Aorta (tissue), 5 donors: Measurements from ENCODE around the gene NXPH2. TPM values are rescaled to one million over a fixed set of nuclear protein-coding genes. Genes with fewer than 3 reads are reported as not detected.
A peak's percentile ranks its signal among the peaks of the same experiment; 100 is the strongest.

Experiments
- ATAC-seq: fragments of 200-7000 bp; cut with Tn5 transposase; one replicate; pipeline ENCODE4 v1.9.1; 2022; ENCODE audit warnings: moderate library complexity; ENCODE audit not compliant: low FRiP score
- DNase-seq, 2 donors: peaks; one replicate each; pipeline ENCODE4 v3.0.0-alpha.2; 2020
- H3K27ac ChIP-seq, 2 donors: one replicate each; pipeline ENCODE4 v1.5.1; 2013; ENCODE audit warnings: low read length in 2 of 2, mild to moderate bottlenecking in 2 of 2, moderate library complexity in 2 of 2, control low read depth in 1 of 2, inconsistent platforms in 1 of 2, low read depth in 1 of 2
- H3K27me3 ChIP-seq, 2 donors: one replicate each; pipeline ENCODE4 v1.6.1; 2013; ENCODE audit warnings: control low read depth in 1 of 2, low read length in 1 of 2, mild to moderate bottlenecking in 1 of 2, moderate library complexity in 1 of 2; ENCODE audit not compliant: insufficient read depth in 2 of 2, control insufficient read depth in 1 of 2
- H3K36me3 ChIP-seq, 2 donors: one replicate each; pipeline ENCODE4 v1.6.1; 2013; ENCODE audit warnings: control low read depth in 1 of 2, low read length in 1 of 2, mild to moderate bottlenecking in 1 of 2; ENCODE audit not compliant: insufficient read depth in 2 of 2, control insufficient read depth in 1 of 2
- H3K4me1 ChIP-seq, 2 donors: one replicate each; pipeline ENCODE4 v1.6.1; 2013; ENCODE audit warnings: low read length in 2 of 2, control low read depth in 1 of 2, mild to moderate bottlenecking in 1 of 2, moderate library complexity in 1 of 2; ENCODE audit not compliant: insufficient read depth in 2 of 2, control insufficient read depth in 1 of 2
- H3K4me3 ChIP-seq, 2 donors: one replicate each; pipeline ENCODE4 v1.5.1; 2013; ENCODE audit warnings: low read length in 2 of 2, control low read depth in 1 of 2, mild to moderate bottlenecking in 1 of 2
- H3K9me3 ChIP-seq: one replicate; pipeline ENCODE4 v1.6.1; 2013; ENCODE audit warnings: mild to moderate bottlenecking, low read length; ENCODE audit not compliant: control insufficient read depth
- WGBS, 2 donors: extraction: QIAGEN DNeasy Blood & Tissue Kit; methylation state at CpG; one replicate each; pipeline ENCODE4 v1.1.7; 2013; 5-methylcytosine and 5-hydroxymethylcytosine counted together
- intact Hi-C, 2 donors: fragments of 100-400 bp; cut with DNase I; formaldehyde crosslinking; loops; one replicate each; pipeline versions ENCODE4 v1.14.2 to v1.15.0; 2022
- polyA plus RNA-seq, 2 donors: library from polyadenylated mRNA; stranded (reverse); fragments of 200-250 nt; gene quantifications; one replicate each; pipeline ENCODE4 v1.2.3, GENCODE V29; 2013
- total RNA-seq, 2 donors: library from RNA; stranded (reverse); fragmentation: NEBNext Ultra II Directional; extraction: Animal tissue kit (Norgen Biotek cat#: 25700); gene quantifications; one replicate each; pipeline ENCODE4 v1.2.1, GENCODE V29; 2021
- donor health status: healthy with polysubstance abuse.
- donor health status: Bipolar disorder and iron deficiency.
- donor health status: DM: no; HTN: no; CAD: no.
- donor health status: DM: no; HTN: no; CAD: no.
- donor health status: DM: yes; HTN: yes; CAD: no.

Gene NXPH2
- total and polyA plus RNA-seq, 4 donors = not detected

GRCh38 chr2:138794724-138795123 is 14.5 kb upstream of the NXPH2 start:
- Histone ChIP-seq H3K27me3 (peaks cover 0 to 3% of the 10 kb centered on the region in 2 donors), H3K4me1 (no peaks in the 10 kb centered on the region), H3K9me3 (no peaks in the 10 kb centered on the region), H3K27ac (no peak overlapping the region), H3K36me3 (no peaks in the 10 kb centered on the region), H3K4me3 (no peak overlapping the region)
- intact Hi-C loops = no loop called here
- DNase-seq = no peak
- WGBS, 2 donors = 94 to 96% methylated on average over 2 of the region's 2 CpGs
- ATAC-seq = no peak

DNA sequence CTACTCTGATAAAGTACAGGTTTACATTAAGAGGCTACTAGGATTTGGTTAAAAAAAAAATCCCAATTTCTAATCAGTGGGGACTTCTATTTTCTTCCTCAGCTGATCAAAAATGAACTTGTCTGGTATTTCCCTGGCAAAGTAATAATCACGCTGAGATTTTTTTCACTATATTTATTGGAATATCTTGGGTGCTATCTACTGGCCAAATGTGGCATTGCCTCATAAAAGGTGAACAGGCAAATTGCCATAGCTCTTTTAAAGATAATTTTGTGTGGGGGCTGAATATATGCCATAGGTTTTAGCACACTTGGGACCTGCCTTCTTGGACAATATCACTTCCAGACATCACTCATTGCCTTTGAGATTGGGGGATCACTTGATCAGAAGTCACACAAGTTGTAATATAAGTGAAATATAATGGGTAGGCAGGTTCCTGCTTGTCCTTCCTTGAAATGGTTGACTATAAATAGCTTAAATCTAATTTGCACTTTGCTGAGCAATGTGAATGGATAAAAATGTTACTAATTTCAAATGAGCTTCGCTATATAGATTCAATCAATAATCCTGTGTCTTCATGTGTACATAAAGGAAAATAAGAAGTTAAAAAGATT is 7.0 kb upstream of the NXPH2 start:
- no peaks in the 10 kb centered on the region for H3K4me1 ChIP-seq
- no peak overlapping the region for H3K4me3 ChIP-seq
- DNase-seq (no peak), ATAC-seq (no peak)
- no peaks in the 10 kb centered on the region for H3K27me3 ChIP-seq
- 24 to 30% methylated on average over 2 of the region's 2 CpGs for WGBS, 2 donors
- no peaks in the 10 kb centered on the region for H3K36me3 ChIP-seq
- intact Hi-C loops = loop anchor here (5.0 kb wide), 2 partner anchors 700 to 875 kb away; no protein-coding TSS in a partner anchor
- H3K27ac ChIP-seq = no peak overlapping the region
- H3K9me3 ChIP-seq = no peaks in the 10 kb centered on the region

DNA sequence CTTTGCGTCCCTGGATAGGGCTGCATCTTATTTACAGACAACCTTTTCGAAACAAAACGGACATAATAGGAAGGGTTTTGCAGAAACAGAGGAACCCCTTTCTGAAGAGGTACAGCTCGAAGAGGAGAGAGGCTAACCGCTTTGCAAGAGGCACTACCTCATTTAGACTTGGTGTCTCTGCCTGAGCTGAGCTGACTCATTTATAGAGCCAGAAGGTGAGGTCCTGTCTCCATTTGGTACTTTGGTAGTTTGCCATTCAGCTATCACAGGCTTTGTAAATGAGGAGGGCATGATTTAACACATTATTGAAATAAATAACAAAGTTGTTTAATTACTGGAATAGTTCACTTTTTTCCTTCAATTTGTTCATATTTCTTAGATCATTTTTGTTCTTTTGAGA is 2.2 kb upstream of the NXPH2 start:
- H3K9me3 ChIP-seq = no peaks in the 10 kb centered on the region
- no peak for DNase-seq
- ATAC-seq = no peak
- no peaks in the 10 kb centered on the region for H3K4me1 ChIP-seq
- H3K4me3 ChIP-seq = no peak overlapping the region
- H3K27ac ChIP-seq = no peak overlapping the region
- H3K27me3 ChIP-seq = no peaks in the 10 kb centered on the region
- 94% methylated on average over 5 of the region's 5 CpGs for WGBS, 2 donors
- H3K36me3 ChIP-seq = no peaks in the 10 kb centered on the region
- intact Hi-C loops = no loop called here

DNA sequence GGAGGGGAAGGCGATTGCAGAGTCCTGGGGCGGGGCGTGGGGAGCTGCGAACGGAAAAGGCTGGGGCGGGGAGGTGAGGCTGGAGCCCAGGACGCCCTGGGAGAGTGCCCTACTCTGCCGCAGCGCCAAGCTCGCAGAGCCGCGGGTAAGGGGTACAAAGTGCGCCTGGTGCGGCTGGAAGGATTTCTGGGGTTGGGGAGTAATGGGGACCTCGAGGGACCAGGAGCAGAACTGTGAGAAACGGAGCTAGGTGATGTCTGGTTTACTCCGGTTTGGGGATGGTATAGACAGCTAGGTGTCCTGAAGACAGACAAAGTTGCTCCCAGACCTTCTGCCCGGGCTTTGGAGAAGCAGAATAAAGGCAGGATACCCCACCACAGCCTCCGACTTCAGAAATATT is 718 bp upstream of the NXPH2 start:
- DNase-seq = peak in 1 of 2 donors; percentile 66
- Histone ChIP-seq H3K4me3 (peak overlapping the region in 1 of 2 donors; percentile 43), H3K27ac (no peak overlapping the region), H3K27me3 (no peaks in the 10 kb centered on the region), H3K36me3 (no peaks in the 10 kb centered on the region), H3K9me3 (no peaks in the 10 kb centered on the region), H3K4me1 (no peaks in the 10 kb centered on the region)
- intact Hi-C loops = no loop called here
- no peak for ATAC-seq
- WGBS, 2 donors = 11 to 18% methylated on average over 19 of the region's 19 CpGs

- DNase-seq (no peak), ATAC-seq (peak; percentile 33)
- no peaks in the 10 kb centered on the region for H3K36me3 ChIP-seq
- peak overlapping the region in 1 of 2 donors; percentile 43 for H3K4me3 ChIP-seq
- 0 to 1% methylated on average over 18 to 40 of the region's 40 CpGs for WGBS, 2 donors
- no peaks in the 10 kb centered on the region for H3K27me3 ChIP-seq
- H3K9me3 ChIP-seq = no peaks in the 10 kb centered on the region
- H3K4me1 ChIP-seq = no peaks in the 10 kb centered on the region
- no peak overlapping the region for H3K27ac ChIP-seq
- intact Hi-C loops = no loop called here
These were observed 273 bp upstream of the NXPH2 start for GRCh38 chr2:138780446-138780880.

GRCh38 chr2:138779406-138779780 is 797 bp downstream of the NXPH2 start:
- ATAC-seq (no peak), DNase-seq (no peak)
- WGBS, 2 donors = 2 to 3% methylated on average over 20 of the region's 20 CpGs
- Histone ChIP-seq H3K4me1 (no peaks in the 10 kb centered on the region), H3K9me3 (no peaks in the 10 kb centered on the region), H3K4me3 (peak overlapping the region in 1 of 2 donors; percentile 43), H3K27me3 (no peaks in the 10 kb centered on the region), H3K36me3 (no peaks in the 10 kb centered on the region), H3K27ac (no peak overlapping the region)
- intact Hi-C loops = no loop called here

DNA sequence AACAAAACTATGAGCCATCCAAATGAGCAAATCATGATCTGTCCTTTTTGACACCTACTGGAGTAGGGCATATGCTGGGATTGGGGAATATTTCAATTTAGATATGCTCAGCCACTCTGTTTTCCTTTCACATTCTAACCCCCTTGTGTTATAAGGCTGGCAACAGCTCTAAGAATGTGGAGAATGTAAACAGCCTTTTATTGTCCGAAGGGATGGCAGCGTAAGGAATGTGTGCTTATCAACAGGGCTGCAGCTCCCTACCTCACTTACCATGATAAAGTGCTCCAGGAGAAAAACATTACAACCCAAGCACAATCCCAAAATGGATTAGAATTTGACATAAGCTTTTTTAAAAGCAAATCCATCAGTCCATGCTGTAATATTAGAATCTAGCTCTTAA is 2.2 kb downstream of the NXPH2 start:
- 27 to 31% methylated on average over 2 of the region's 2 CpGs for WGBS, 2 donors

GRCh38 chr2:138775736-138776135 is 4.5 kb downstream of the NXPH2 start:
- Histone ChIP-seq H3K4me1 (no peaks in the 10 kb centered on the region), H3K4me3 (no peak overlapping the region), H3K36me3 (no peaks in the 10 kb centered on the region), H3K9me3 (no peaks in the 10 kb centered on the region), H3K27ac (no peak overlapping the region), H3K27me3 (no peaks in the 10 kb centered on the region)
- WGBS, 2 donors = 93 to 97% methylated on average over 4 of the region's 4 CpGs
- ATAC-seq (no peak), DNase-seq (no peak)
- intact Hi-C loops = no loop called here

More for the DNA sequence above, 2.2 kb downstream of the NXPH2 start:
- no peak for DNase-seq
- ATAC-seq = no peak
- intact Hi-C loops = no loop called here
- Histone ChIP-seq H3K9me3 (no peaks in the 10 kb centered on the region), H3K27me3 (no peaks in the 10 kb centered on the region), H3K36me3 (no peaks in the 10 kb centered on the region), H3K4me1 (no peaks in the 10 kb centered on the region), H3K4me3 (no peak overlapping the region), H3K27ac (no peak overlapping the region)

- no peak overlapping the region for H3K4me3 ChIP-seq
- no peaks in the 10 kb centered on the region for H3K27me3 ChIP-seq
- ATAC-seq (no peak), DNase-seq (no peak)
- intact Hi-C loops = no loop called here
- H3K27ac ChIP-seq = no peak overlapping the region
- H3K9me3 ChIP-seq = no peaks in the 10 kb centered on the region
- no peaks in the 10 kb centered on the region for H3K4me1 ChIP-seq
- no peaks in the 10 kb centered on the region for H3K36me3 ChIP-seq
- 81% methylated on average over 4 of the region's 4 CpGs for WGBS, 2 donors
These were observed 8.7 kb downstream of the NXPH2 start for GRCh38 chr2:138771534-138771933.
